Right cardiac atrium (tissue), 5 donors: ENCODE measurements around the gene ARL8B. TPM values are rescaled to one million over a fixed set of nuclear protein-coding genes. Genes with fewer than 3 reads are reported as not detected.
A peak's percentile ranks its signal among the peaks of the same experiment; 100 is the strongest.

ENCODE experiments used
- ATAC-seq, 2 donors: fragments of 200-7000 bp; cut with Tn5 transposase; one replicate each; pipeline versions ENCODE4 v1.8.0 to v1.9.1; 2020; ENCODE audit warnings: moderate library complexity in 2 of 2, mild to moderate bottlenecking in 1 of 2
- DNase-seq, 3 donors: peaks; one replicate each; pipeline ENCODE4 v3.0.0-alpha.2; 2020
- H3K27ac ChIP-seq: one replicate; pipeline ENCODE4 v1.5.1; 2013; ENCODE audit warnings: mild to moderate bottlenecking, low read length, control low read depth, moderate library complexity
- H3K27me3 ChIP-seq: one replicate; pipeline ENCODE4 v1.6.1; 2013; ENCODE audit not compliant: control insufficient read depth, insufficient read depth
- H3K4me1 ChIP-seq: one replicate; pipeline ENCODE4 v1.6.1; 2013; ENCODE audit warnings: low read length; ENCODE audit not compliant: control insufficient read depth, insufficient read depth
- H3K4me3 ChIP-seq: one replicate; pipeline ENCODE4 v1.5.1; 2013; ENCODE audit warnings: low read length, control low read depth
- H3K9me3 ChIP-seq: one replicate; pipeline ENCODE4 v1.6.1; 2013; ENCODE audit warnings: low read length; ENCODE audit not compliant: control insufficient read depth
- WGBS: extraction: QIAGEN DNeasy Blood & Tissue Kit; methylation state at CpG from one replicate; pipeline ENCODE4 v1.1.7; 2013; 5-methylcytosine and 5-hydroxymethylcytosine counted together
- intact Hi-C, 4 donors: fragments of 100-400 bp; cut with DNase I; formaldehyde crosslinking; loops; one replicate each; pipeline versions ENCODE4 v1.11.0 to v1.14.0; 2022 to 2023
- polyA plus RNA-seq: library from polyadenylated mRNA; stranded (reverse); fragments of 200-250 nt; gene quantifications from one replicate; pipeline ENCODE4 v1.2.3, GENCODE V29; 2013
- total RNA-seq, 4 donors: library from RNA; stranded (reverse); fragmentation: NEBNext Ultra II Directional; extraction: Animal tissue kit (Norgen Biotek cat#: 25700); gene quantifications; one replicate each; pipeline ENCODE4 v1.2.1, GENCODE V29; 2021
- donor health status: healthy with polysubstance abuse.
- donor health status: DM: no; HTN: yes; CAD: no.
- donor health status: DM: no; HTN: no; CAD: no.
- donor health status: DM: no; HTN: yes; CAD: no; lungs with severe emphysema.
- donor health status: DM: yes; HTN: yes; CAD: no.

Gene ARL8B
- total and polyA plus RNA-seq, 5 donors, result 49.1 to 67.8 (median 59.9) TPM

DNA sequence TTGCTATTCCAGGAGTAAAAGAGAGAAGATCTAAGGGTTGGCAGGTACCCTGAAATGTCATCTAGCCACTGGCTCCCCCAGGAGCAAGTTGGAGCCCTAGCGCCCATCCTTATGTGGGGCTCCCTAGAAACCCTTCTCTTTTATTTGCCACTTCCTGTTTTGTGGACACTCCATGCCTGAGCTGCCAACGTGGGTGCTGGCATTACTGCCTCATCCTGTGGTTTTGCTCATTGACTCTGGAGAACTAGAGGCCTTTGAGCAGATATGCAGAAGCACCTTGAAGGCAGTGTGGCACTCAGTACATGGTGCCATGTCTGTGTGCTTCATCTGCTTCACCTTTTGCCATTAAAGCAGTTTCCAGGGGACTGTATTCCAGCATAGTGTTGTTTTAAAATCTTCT, 73.5 kb downstream of the ARL8B start:
- intact Hi-C loops, result no loop called here
- ATAC-seq (peak; percentile 36 to 55), DNase-seq (peak in 2 of 3 donors; percentile 60 to 63)
- WGBS, result 63% methylated on average over 2 of the region's 2 CpGs
- H3K27me3 ChIP-seq, result no peaks in the 10 kb centered on the region
- H3K9me3 ChIP-seq, result no peaks in the 10 kb centered on the region
- H3K4me3 ChIP-seq, result no peak overlapping the region
- peaks cover 7% of the 10 kb centered on the region for H3K4me1 ChIP-seq
- H3K27ac ChIP-seq, result no peak overlapping the region

DNA sequence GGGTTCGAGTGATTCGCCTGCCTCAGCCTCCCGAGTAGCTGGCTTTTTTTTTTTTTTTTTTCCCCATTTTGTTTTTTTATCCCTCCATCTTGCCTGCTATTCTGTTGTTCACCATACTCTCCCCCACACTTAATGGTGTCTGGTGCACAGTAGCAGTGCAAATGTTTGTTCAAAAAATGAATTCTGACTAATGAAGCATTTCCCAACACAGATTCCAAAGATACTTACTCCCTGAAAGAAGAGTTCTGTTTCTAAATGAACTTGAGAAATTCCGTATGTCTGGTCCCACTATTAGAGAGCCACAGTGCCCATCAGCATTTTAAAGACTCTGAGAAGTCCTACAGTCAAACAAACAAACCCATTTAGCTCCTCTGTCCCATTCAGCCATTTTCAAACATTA, 74.9 kb downstream of the ARL8B start:
- ATAC-seq (no peak), DNase-seq (no peak)
- WGBS, result 88% methylated on average over 4 of the region's 4 CpGs
- Histone ChIP-seq H3K9me3 (no peaks in the 10 kb centered on the region), H3K4me3 (no peak overlapping the region), H3K4me1 (peaks cover 7% of the 10 kb centered on the region), H3K27ac (no peak overlapping the region), H3K27me3 (no peaks in the 10 kb centered on the region)
- intact Hi-C loops, result no loop called here

DNA sequence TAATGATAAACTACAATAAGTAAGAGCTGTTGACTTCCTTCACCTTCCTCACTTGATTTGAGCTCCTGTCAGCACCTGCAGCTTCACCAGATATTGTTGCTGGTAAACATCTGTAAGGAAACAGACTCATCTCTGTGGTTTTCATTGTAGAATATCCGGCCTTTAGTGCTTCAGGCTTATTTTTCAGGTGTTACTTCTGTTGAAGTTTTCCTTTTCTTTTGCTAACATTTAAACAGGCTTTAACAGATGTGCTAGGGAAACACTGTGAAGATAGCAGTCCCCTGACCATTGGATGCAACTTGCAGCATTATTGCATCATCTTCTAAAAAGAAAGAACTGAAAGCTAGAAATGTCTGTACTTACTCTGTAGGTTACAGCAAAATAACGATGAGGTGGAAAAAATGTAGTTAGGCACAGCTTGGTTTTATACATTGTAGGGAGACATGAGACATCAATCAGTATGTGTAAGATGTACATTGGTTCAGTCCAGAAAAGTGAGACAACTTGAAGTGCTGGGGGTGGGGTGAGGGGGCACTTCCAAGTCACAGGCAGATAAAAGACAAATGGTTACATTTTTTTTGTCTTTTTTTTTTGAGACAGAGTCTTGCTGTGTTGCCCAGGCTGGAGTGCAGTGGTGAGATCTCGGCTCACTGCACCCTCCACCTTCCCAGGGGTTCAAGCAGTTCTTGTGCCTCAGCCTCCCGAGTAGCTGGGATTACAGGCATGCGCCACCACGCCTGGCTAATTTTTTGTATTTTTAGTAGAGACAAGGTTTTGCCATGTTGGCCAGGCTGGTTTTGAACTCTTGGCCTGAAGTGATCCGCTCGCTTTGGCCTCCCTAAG, 75.6 kb downstream of the ARL8B start:
- H3K4me1 ChIP-seq, result peaks cover 7% of the 10 kb centered on the region
- H3K27me3 ChIP-seq, result no peaks in the 10 kb centered on the region
- no peak overlapping the region for H3K27ac ChIP-seq
- 91% methylated on average over 8 of the region's 8 CpGs for WGBS
- no peaks in the 10 kb centered on the region for H3K9me3 ChIP-seq
- no peak for DNase-seq
- no peak for ATAC-seq
- H3K4me3 ChIP-seq, result no peak overlapping the region
- intact Hi-C loops, result no loop called here

DNA sequence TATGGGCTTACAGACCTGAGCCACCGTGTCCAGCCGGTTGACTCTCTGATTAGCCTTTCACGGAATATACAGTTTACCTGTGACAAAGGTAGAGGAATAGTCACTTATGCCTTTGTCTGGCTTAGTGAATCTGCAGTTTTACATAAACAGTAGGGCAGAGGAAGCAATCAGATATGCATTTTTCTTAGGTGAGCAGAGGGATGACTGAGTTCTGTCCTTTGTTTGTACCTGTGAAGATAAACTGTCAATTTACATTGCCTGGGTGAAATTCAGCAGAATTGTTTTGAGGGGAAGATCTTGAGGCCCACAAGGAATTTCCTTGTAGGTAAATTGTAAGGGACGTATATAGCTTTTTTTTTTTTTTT, 76.2 kb downstream of the ARL8B start:
- intact Hi-C loops, result no loop called here
- Histone ChIP-seq H3K9me3 (no peaks in the 10 kb centered on the region), H3K27ac (no peak overlapping the region), H3K27me3 (no peaks in the 10 kb centered on the region), H3K4me3 (no peak overlapping the region), H3K4me1 (peaks cover 5% of the 10 kb centered on the region)
- ATAC-seq, result no peak
- DNase-seq, result no peak
- WGBS, result 96% methylated on average over 4 of the region's 4 CpGs

DNA sequence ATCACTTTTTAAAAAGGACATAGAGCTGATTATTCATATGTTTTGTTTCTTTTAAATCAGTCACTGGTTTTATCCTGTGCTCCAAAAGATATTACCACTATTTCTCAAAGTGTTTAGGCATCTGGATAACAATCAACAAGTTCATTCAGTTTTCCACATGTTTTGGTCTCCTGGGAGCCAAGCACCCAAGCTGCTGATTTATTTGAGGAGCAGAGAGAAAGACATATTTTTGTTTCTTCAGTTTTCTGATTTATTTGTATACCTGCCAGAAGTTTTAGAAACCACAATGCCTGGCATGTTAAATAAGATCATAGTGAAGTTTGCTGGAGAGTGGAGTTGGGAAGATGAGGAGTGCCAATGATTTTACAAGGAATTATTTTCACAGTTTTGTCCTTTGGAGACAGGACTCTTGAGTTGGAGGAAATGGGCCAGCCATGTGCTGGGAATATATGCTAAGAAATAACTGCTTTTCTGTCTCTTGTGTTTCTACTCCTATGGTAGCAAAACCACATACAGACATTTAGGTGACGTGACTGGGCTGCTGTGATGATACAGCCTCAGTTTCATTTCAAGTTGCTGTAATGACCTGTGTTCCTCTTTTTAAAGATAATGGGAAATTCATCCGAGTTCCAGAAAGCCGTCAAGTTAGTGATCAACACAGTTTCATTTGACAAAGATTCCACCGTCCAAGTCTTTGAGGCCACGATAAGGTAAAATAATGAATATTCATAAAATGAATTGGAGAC, 77.1 kb downstream of the ARL8B start:
- no peaks in the 10 kb centered on the region for H3K9me3 ChIP-seq
- no peak overlapping the region for H3K4me3 ChIP-seq
- H3K27ac ChIP-seq, result no peak overlapping the region
- H3K4me1 ChIP-seq, result peaks cover 4% of the 10 kb centered on the region
- 72% methylated on average over 5 of the region's 5 CpGs for WGBS
- no peak for ATAC-seq
- no peak for DNase-seq
- intact Hi-C loops, result no loop called here
- H3K27me3 ChIP-seq, result no peaks in the 10 kb centered on the region

DNA sequence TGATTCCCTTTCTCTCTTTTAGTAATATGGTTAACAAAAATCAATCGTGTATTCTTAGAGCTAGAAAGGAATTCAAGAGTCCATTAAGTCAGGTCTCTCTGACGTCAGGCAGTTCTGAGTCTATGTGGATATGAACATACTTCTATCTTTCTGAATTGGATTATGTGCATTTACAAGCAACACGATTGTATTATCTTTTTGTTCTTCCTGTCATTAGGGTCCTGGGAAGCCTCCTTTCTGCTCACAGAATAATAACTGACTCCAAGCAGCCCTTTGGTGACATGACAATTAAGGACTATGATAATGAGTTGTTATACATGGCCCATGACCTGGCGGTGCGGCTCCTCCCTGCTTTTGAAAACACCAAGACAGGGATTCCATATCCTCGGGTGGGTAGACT, 79.4 kb downstream of the ARL8B start:
- Histone ChIP-seq H3K27me3 (no peaks in the 10 kb centered on the region), H3K9me3 (no peaks in the 10 kb centered on the region), H3K27ac (no peak overlapping the region), H3K4me1 (peaks cover 2% of the 10 kb centered on the region), H3K4me3 (no peak overlapping the region)
- 77% methylated on average over 6 of the region's 6 CpGs for WGBS
- ATAC-seq (no peak), DNase-seq (no peak)
- intact Hi-C loops, result no loop called here

DNA sequence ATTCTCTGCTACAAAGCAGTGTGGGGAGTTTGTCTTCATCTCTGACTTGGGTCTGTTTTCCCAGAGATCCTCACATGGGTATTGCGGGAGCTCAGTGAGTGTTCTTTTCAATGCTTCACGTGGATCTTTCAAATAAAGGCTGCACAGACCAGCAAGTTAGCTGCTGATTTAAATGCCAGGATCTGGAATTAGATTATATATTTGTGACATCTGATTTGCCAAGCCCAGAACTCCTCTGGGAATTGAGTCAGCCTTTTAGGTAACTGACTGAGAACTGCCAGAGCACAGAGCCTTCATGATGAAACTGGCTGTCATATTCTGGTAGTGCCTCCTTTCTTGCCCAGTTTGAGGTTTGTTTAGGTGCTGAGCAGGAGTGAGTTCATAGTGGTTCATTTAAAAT, 80.1 kb downstream of the ARL8B start:
- H3K27me3 ChIP-seq, result no peaks in the 10 kb centered on the region
- no peak overlapping the region for H3K4me3 ChIP-seq
- H3K9me3 ChIP-seq, result no peaks in the 10 kb centered on the region
- intact Hi-C loops, result no loop called here
- no peak for ATAC-seq
- no peak overlapping the region for H3K27ac ChIP-seq
- no peak for DNase-seq
- H3K4me1 ChIP-seq, result peaks cover 2% of the 10 kb centered on the region
- WGBS, result 92% methylated on average over 2 of the region's 2 CpGs

DNA sequence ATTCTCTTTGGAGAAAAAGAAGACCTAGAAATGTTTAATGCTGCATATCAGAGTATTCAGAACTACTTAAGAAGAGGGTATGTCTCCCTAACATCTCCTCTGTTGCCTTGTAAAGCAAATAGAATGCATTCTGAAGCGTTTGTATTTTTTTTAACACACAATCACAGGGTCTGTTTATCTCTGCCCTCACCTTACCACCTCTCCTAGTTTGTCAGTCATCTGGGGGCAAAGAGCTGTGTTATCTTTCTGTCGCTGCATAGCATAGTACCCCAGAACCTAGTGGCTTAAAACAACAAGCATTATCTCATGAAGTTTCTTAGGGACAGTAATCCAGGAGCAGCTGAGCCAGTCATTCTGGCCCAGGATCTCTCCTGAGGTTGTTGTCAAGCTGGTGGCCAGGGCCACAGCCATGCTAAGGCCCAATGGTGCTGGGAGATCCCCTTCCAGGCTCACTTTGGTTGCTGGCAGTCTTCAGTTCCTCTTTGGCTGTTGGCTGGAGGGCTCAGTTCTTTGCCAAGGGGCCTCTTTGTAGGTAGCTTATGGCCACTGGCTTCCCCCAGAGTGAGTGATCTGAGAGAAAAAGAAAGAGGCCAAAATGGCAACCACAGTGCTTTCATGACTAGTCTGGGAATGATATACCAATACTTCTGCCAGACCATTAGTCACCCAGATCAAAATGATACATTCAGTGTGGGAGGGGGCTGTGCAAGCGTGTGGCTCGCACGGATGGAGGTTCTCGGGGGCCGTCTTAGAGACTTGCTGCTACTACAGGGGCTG, 83.3 kb downstream of the ARL8B start:
- H3K9me3 ChIP-seq, result no peaks in the 10 kb centered on the region
- intact Hi-C loops, result no loop called here

DNA sequence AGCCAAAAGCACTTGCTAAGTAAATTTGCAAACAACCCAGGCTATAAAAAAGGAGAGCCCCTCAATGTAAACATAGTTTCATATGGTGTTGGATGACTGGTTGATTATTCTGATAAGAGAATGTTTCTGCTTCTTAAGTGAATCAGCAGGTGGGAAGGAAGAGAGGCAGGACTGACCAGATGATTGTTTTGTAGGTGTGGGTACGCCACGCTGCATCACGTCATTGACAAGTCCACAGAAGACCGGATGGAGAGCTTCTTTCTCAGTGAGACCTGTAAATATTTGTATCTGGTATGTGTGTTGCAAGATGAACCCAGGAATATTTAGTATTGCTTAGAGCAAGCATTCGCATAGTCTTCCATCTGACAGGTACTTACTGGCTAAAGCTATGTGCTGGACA, 88.8 kb downstream of the ARL8B start:
- DNase-seq (no peak), ATAC-seq (no peak)
- intact Hi-C loops, result no loop called here
- Histone ChIP-seq H3K4me1 (no peaks in the 10 kb centered on the region), H3K4me3 (no peak overlapping the region), H3K27ac (no peak overlapping the region), H3K27me3 (no peaks in the 10 kb centered on the region), H3K9me3 (no peaks in the 10 kb centered on the region)
- WGBS, result 96% methylated on average over 5 of the region's 5 CpGs

More for the DNA sequence above, 83.3 kb downstream of the ARL8B start:
- no peaks in the 10 kb centered on the region for H3K27me3 ChIP-seq
- H3K4me3 ChIP-seq, result no peak overlapping the region
- 74% methylated on average over 7 of the region's 7 CpGs for WGBS
- no peak for DNase-seq
- no peak for ATAC-seq
- no peaks in the 10 kb centered on the region for H3K4me1 ChIP-seq
- no peak overlapping the region for H3K27ac ChIP-seq

DNA sequence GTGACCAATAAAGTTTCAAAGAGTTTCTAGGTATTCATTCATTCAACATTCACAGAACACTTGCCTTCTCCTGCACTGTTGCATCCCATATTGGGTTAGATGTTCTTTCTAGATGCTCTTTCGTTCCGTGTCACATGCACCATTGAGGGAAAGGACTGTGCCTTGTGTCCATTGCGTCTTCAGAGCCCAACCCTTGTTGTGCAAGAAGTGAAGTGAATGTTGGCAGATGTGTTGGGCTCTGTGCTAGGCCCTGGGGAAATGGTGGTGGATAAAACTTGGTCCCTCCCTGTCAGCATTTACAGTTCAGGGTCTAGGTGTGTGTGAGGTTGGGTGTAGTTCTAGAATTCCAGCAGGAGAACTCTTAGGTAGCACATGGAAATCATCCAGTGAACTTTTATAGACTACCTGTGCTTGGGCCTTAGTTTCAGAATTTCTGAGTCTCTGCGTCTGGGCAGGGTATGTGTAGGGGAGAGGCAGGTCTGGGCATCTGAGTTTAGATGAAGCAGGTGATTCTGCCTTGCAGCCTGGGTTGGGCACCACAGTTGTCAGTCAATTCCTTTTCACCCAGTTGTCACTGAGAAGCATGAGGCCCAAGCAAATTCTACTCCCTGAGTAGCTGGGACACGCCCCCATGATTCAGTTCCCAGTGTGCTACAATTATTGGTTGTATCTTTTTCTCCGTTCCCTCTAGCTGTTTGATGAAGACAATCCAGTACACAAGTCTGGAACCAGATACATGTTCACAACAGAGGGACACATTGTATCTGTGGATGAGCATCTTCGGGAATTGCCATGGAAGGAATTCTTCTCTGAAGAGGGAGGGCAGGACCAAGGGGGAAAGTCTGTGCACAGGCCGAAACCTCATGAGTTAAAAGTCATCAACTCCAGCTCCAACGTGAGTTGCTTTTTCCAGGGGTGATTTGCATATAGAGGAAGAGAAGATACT, 90.8 kb downstream of the ARL8B start:
- Histone ChIP-seq H3K27me3 (no peaks in the 10 kb centered on the region), H3K4me3 (no peak overlapping the region), H3K4me1 (no peaks in the 10 kb centered on the region), H3K9me3 (no peaks in the 10 kb centered on the region), H3K27ac (no peak overlapping the region)
- ATAC-seq (peak in 1 of 2 donors; percentile 46), DNase-seq (no peak)
- 79% methylated on average over 9 of the region's 9 CpGs for WGBS
- intact Hi-C loops, result no loop called here
